Lung (tissue), 12 donors: ENCODE measurements around the gene PRAMEF20. TPM values are rescaled to one million over a fixed set of nuclear protein-coding genes. Genes with fewer than 3 reads are reported as not detected.

Experiments
- ATAC-seq: fragments of 200-7000 bp; cut with Tn5 transposase; one replicate; pipeline ENCODE4 v1.9.1; 2020; ENCODE audit warnings: moderate number of reproducible peaks; ENCODE audit not compliant: insufficient read depth, low FRiP score
- DNase-seq, 3 donors: peaks; one replicate each; pipeline ENCODE4 v3.0.0-alpha.2; 2013 to 2017
- H3K27ac ChIP-seq, 2 donors: one replicate each; pipeline ENCODE4 v1.5.1; 2013; ENCODE audit warnings: mild to moderate bottlenecking in 2 of 2, moderate library complexity in 2 of 2, control low read depth in 1 of 2, inconsistent platforms in 1 of 2, low read depth in 1 of 2, low read length in 1 of 2
- H3K27me3 ChIP-seq, 3 donors: one replicate each; pipeline ENCODE4 v1.5.1; 2013; ENCODE audit warnings: low read length in 2 of 3; ENCODE audit not compliant: control insufficient read depth in 3 of 3, insufficient read depth in 3 of 3
- H3K36me3 ChIP-seq, 4 donors: one replicate each; pipeline ENCODE4 v1.5.1; 2013; ENCODE audit warnings: low read length in 4 of 4, mild to moderate bottlenecking in 1 of 4, moderate library complexity in 1 of 4; ENCODE audit not compliant: control insufficient read depth in 4 of 4, insufficient read depth in 4 of 4
- H3K4me1 ChIP-seq, 5 donors: one replicate each; pipeline ENCODE4 v1.5.1; 2013; ENCODE audit warnings: low read length in 5 of 5, mild to moderate bottlenecking in 2 of 5, moderate library complexity in 1 of 5; ENCODE audit not compliant: control insufficient read depth in 5 of 5, insufficient read depth in 5 of 5
- H3K4me3 ChIP-seq: one replicate; pipeline ENCODE4 v1.5.1; 2013; ENCODE audit warnings: mild to moderate bottlenecking, control low read depth, moderate library complexity
- H3K9ac ChIP-seq, 2 donors: one replicate each; pipeline ENCODE4 v1.5.1; 2013; ENCODE audit warnings: low read length in 2 of 2, control low read depth in 1 of 2; ENCODE audit not compliant: insufficient read depth in 1 of 2
- H3K9me3 ChIP-seq, 4 donors: one replicate each; pipeline ENCODE4 v1.5.1; 2013; ENCODE audit warnings: low read length in 3 of 4, mild to moderate bottlenecking in 1 of 4, moderate library complexity in 1 of 4; ENCODE audit not compliant: control insufficient read depth in 4 of 4, insufficient read depth in 3 of 4
- CTCF ChIP-seq: IDR thresholded peaks from 2 replicates; pipeline ENCODE4 v1.5.1; 2012; ENCODE audit warnings: mild to moderate bottlenecking; ENCODE audit errors: control extremely low read depth, extremely low read depth
- WGBS, 2 donors: extraction: QIAGEN DNeasy Blood & Tissue Kit; methylation state at CpG; one replicate each; pipeline ENCODE4 v1.1.7; 2013; 5-methylcytosine and 5-hydroxymethylcytosine counted together
- polyA plus RNA-seq, 2 donors: library from polyadenylated mRNA; stranded (reverse); fragments of 200-250 nt; gene quantifications; one replicate each; pipeline ENCODE4 v1.2.1, GENCODE V29; 2013
- total RNA-seq, 2 donors: library from RNA; depleted of rRNA in 1 of 2; stranded (reverse); fragments of >200 nt in 1 of 2; gene quantifications; one replicate each; pipeline ENCODE4 v1.2.1, GENCODE V29; 2014 to 2021
- donor health status: control.
- donor health status: control.
- donor health status: Bipolar disorder and iron deficiency.
- donor health status: healthy.
- donor health status: DM: yes; HTN: yes; CAD: no.

The PRAMEF20 gene
- total and polyA plus RNA-seq, 4 donors = not detected

GRCh38 chr1:13465515-13465914 lies 55.3 kb downstream of the PRAMEF20 start:
- no peak overlapping the region for H3K4me3 ChIP-seq
- WGBS, 2 donors = 49 to 59% methylated on average over 1 of the region's 1 CpG

GRCh38 chr1:13469343-13469742 lies 59.1 kb downstream of the PRAMEF20 start:
- no peak for TF ChIP-seq CTCF
- peaks cover 0 to 2% (median 0%) of the 10 kb centered on the region in 3 donors for H3K27me3 ChIP-seq
- no peak for ATAC-seq
- no peaks in the 10 kb centered on the region for H3K36me3 ChIP-seq
- WGBS, 2 donors = 33 to 37% methylated on average over 5 of the region's 5 CpGs
- no peaks in the 10 kb centered on the region for H3K4me1 ChIP-seq
- peak in 2 of 3 donors; percentile 5 to 20 for DNase-seq
- H3K9ac ChIP-seq = no peak overlapping the region
- no peaks in the 10 kb centered on the region for H3K9me3 ChIP-seq
- H3K4me3 ChIP-seq = no peak overlapping the region
- no peak overlapping the region for H3K27ac ChIP-seq

More at GRCh38 chr1:13465515-13465914, 55.3 kb downstream of the PRAMEF20 start:
- Histone ChIP-seq H3K9me3 (no peaks in the 10 kb centered on the region), H3K36me3 (no peaks in the 10 kb centered on the region), H3K9ac (no peak overlapping the region), H3K4me1 (no peaks in the 10 kb centered on the region), H3K27me3 (peaks cover 0 to 2% (median 0%) of the 10 kb centered on the region in 3 donors), H3K27ac (no peak overlapping the region)
- DNase-seq = no peak
- no peak for TF ChIP-seq CTCF
- ATAC-seq = no peak

Other genes starting within 250 kb of the PRAMEF20 start
- not detected for gene HNRNPCL4, start 244.8 kb upstream of the PRAMEF20 start, total RNA-seq
- not detected for gene HNRNPCL4, start 244.8 kb upstream of the PRAMEF20 start, polyA plus RNA-seq
- not detected for gene PRAMEF9, start 238.6 kb upstream of the PRAMEF20 start, total RNA-seq
- gene PRAMEF9, start 238.6 kb upstream of the PRAMEF20 start, polyA plus RNA-seq = not detected
- gene PRAMEF13, start 209.0 kb upstream of the PRAMEF20 start, total RNA-seq = not detected
- gene PRAMEF13, start 209.0 kb upstream of the PRAMEF20 start, polyA plus RNA-seq = not detected
- gene PRAMEF18, start 184.3 kb upstream of the PRAMEF20 start, total RNA-seq = not detected
- gene PRAMEF18, start 184.3 kb upstream of the PRAMEF20 start, polyA plus RNA-seq = not detected
- not detected for gene PRAMEF5, start 156.3 kb upstream of the PRAMEF20 start, total RNA-seq
- not detected for gene PRAMEF5, start 156.3 kb upstream of the PRAMEF20 start, polyA plus RNA-seq
- not detected for gene PRAMEF8, start 125.3 kb upstream of the PRAMEF20 start, total RNA-seq
- gene PRAMEF8, start 125.3 kb upstream of the PRAMEF20 start, polyA plus RNA-seq = not detected
- gene PRAMEF33, start 106.9 kb upstream of the PRAMEF20 start, total RNA-seq = not detected
- gene PRAMEF33, start 106.9 kb upstream of the PRAMEF20 start, polyA plus RNA-seq = not detected
- gene PRAMEF15, start 94.9 kb upstream of the PRAMEF20 start, total RNA-seq = not detected
- not detected for gene PRAMEF15, start 94.9 kb upstream of the PRAMEF20 start, polyA plus RNA-seq
- gene PRAMEF14, start 63.3 kb upstream of the PRAMEF20 start, total RNA-seq = not detected
- not detected for gene PRAMEF14, start 63.3 kb upstream of the PRAMEF20 start, polyA plus RNA-seq
- gene PRAMEF19, start 38.5 kb upstream of the PRAMEF20 start, total RNA-seq = not detected
- not detected for gene PRAMEF19, start 38.5 kb upstream of the PRAMEF20 start, polyA plus RNA-seq
- gene PRAMEF17, start 20.8 kb upstream of the PRAMEF20 start, total RNA-seq = not detected
- not detected for gene PRAMEF17, start 20.8 kb upstream of the PRAMEF20 start, polyA plus RNA-seq
- gene LRRC38, start 103.6 kb downstream of the PRAMEF20 start, total RNA-seq = not detected
- gene LRRC38, start 103.6 kb downstream of the PRAMEF20 start, polyA plus RNA-seq = under 1 TPM in 1 of 2 donors, not detected in 1; 0.07 TPM
- 10 to 100 TPM; 27.9 to 60.4 TPM for gene PDPN, start 173.4 kb downstream of the PRAMEF20 start, total RNA-seq
- 10 to 100 TPM; 10.6 to 71.2 TPM for gene PDPN, start 173.4 kb downstream of the PRAMEF20 start, polyA plus RNA-seq